ENCODE measurements around the gene KLRC3.
"Not testable (repeated sequence)": the region's sequence is repeated elsewhere in the genome, so short reads cannot be mapped to it uniquely, and the experiment has no call there.

DNA sequence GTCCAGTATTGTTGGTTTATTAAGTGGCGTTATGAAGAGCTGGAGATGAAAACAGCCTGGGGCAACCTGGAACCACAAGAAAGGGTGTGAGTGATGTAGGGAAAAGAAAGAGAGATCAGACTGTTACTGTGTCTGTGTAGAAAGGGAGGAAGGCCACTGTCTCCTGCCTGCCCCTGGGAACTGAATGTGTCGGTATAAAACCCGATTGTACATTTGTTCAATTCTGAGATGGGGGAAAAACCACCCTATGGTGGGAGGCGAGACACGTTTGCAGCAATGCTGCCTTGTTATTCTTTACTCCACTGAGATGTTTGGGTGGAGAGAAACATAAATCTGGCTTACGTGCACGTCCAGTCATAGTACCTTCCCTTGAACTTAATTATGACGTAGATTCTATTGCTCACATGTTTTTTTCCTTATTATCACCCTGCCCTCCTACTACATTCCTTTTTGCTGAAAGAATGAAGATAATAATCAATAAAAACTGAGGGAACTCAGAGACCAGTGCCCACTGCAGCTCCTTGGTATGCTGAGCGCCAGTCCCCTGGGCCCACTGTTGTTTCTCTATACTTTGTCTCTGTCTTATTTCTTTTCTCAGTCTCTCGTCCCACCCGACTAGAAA lies 25.8 kb downstream of the KLRC3 start:
- TF ChIP-seq, protein P1, sequence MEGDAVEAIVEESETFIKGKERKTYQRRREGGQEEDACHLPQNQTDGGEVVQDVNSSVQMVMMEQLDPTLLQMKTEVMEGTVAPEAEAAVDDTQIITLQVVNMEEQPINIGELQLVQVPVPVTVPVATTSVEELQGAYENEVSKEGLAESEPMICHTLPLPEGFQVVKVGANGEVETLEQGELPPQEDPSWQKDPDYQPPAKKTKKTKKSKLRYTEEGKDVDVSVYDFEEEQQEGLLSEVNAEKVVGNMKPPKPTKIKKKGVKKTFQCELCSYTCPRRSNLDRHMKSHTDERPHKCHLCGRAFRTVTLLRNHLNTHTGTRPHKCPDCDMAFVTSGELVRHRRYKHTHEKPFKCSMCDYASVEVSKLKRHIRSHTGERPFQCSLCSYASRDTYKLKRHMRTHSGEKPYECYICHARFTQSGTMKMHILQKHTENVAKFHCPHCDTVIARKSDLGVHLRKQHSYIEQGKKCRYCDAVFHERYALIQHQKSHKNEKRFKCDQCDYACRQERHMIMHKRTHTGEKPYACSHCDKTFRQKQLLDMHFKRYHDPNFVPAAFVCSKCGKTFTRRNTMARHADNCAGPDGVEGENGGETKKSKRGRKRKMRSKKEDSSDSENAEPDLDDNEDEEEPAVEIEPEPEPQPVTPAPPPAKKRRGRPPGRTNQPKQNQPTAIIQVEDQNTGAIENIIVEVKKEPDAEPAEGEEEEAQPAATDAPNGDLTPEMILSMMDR (IDR thresholded peaks at IDR 0.05 in 8 of 11, conservative IDR thresholded peaks at IDR 0.05 in 3 of 11), result not testable (repeated sequence)
- TF ChIP-seq POLR2A (IDR thresholded peaks at IDR 0.05), result not testable (repeated sequence)
- TF ChIP-seq POLR2AphosphoS5 (IDR thresholded peaks at IDR 0.05), result peak in 1 of 3 donors; percentile 21

All from spleen (tissue), 7 donors.